ENCODE results near the gene ACLY.

Gene ACLY

DNA sequence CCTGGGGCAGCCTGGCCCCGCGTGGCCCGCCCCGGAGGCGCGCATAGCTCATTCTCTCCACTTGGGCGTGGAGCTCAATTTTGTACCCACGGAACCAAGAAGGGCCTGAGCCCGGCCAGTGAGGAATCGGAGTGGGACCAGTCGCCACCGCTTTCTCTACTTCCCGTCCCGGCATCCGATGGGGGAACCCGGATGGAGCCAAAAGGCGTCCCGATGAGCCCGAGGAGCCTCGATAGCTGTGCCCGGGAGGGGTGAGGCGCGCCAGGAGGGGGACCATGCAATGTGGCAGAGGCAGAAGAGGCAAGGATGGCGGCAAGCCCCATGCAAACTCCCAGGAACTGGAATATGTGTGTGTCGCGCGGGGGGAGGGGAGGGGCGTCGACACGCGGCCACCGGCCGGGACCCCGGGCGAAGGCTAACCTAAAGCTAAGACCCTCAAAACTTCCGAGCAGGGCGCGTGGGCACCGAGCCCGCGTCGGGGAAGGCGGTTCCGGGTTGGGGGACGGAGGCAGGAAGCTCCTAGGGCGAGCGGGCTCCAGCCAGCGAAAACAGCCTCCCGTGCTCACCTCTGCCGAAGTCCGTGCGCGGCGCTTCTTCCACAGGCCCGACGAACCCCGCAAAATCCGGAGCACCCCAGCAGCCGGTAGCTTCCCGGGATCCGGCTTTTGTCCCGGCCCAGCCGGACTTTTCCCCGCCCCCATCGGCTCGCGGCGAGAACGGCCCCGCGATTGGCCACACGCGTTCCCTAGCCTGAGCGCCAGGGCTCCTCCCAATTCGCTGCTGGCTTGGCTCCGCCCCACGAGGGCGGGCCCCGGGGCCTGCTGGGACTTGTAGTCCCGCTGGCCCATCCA, at the start of gene ACLY:
Gene ACLY, minus strand, starts transcription at position 638 of the 851 bp plus-strand sequence. CDS start 5,078 bp downstream, outside the sequence.
- peak; percentile 92 for DNase-seq

DNA sequence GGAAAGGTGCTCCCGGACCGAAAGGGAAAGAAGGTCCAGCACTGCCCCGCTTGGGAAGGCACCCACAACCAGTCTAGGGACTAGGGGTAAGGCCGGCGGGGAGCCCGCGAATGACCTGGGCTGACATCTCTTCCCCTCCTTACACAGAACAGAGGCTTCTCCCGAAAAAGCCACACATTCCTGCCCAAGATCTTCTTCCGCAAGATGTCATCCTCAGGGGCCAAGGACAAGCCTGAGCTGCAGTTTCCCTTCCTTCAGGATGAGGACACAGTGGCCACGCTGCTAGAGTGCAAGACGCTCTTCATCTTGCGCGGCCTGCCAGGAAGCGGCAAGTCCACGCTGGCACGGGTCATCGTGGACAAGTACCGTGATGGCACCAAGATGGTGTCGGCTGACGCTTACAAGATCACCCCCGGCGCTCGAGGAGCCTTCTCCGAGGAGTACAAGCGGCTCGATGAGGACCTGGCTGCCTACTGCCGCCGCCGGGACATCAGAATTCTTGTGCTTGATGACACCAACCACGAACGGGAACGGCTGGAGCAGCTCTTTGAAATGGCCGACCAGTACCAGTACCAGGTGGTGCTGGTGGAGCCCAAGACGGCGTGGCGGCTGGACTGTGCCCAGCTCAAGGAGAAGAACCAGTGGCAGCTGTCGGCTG, 49.3 kb upstream of the ACLY start:
- no peak for DNase-seq

DNA sequence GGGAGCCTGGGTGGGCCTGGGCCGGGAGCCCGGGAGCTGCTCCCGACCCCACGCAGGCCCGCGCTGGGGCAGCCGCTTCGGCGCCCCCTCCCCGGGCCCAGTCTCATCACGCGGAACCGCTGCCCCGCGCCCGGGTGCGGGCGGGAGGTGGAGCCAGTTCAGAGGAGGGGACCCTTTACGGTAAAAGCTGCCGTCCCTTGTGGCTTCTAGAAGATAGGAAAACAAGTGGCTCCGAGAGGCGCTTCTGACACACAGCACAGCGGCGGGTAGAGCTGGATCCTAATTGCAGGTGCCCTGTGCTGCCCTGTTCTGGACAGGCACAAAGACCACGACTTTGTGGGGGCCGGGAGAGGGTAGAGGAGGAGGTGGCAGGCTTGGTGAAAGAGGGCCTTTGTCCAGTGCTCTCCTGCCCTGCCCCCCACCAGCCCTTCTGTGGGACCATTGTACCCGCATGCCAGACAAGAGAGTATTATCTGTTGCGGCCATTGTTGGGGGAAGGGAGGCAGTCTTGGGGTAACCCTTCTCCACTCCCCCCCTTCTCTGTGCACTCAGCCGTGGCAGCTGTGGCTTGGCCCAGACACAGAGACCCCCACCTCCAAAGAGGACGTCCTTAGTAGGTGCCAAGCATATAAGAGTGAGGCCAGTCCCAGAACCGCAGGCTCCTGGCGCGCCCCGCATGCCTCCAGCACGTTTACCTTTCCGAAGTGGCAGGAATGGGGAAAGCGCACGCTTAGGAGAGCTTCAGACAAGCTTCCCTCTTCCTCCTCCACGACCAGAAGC, 48.6 kb upstream of the ACLY start:
- DNase-seq, result no peak

DNA sequence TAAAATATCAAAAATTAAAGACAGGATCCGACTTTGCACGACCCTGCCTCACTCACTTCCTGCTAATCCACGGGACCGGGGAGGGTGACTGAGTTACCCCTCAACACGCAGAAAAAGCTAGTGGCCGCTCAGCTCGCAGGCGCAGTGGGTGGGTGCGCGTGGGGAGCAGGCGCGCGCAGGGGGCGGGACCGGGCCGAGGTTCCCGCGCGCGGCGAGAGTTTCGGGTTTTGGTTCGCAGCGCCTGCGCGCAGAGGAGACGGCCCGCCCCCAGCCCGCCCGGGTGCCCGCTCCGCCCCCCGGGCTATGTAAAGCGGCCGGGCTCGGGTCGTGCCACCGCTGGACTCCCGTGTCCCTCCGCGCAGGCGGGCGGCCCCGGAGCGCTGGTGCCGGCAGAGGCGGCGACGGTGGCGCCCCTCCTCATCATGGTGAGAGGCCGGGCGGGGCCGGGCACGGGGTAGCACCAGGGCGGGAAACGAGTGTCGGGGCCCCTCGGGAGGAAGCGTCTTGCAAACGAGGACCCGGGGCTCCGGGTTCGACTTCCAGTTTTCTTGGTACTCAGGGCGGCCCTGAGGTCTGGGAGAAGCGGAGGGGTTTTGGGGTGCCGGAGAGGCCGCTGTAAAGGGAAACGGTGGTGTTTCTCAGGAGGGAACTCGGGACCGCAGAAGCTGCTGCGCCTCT, 47.9 kb upstream of the ACLY start, which contains the start of gene CNP:
Gene CNP, plus strand, starts transcription at position 333 of the 678 bp plus-strand sequence. Its CDS starts 90 bp downstream, at position 423.
- DNase-seq, result peak; percentile 49

DNA sequence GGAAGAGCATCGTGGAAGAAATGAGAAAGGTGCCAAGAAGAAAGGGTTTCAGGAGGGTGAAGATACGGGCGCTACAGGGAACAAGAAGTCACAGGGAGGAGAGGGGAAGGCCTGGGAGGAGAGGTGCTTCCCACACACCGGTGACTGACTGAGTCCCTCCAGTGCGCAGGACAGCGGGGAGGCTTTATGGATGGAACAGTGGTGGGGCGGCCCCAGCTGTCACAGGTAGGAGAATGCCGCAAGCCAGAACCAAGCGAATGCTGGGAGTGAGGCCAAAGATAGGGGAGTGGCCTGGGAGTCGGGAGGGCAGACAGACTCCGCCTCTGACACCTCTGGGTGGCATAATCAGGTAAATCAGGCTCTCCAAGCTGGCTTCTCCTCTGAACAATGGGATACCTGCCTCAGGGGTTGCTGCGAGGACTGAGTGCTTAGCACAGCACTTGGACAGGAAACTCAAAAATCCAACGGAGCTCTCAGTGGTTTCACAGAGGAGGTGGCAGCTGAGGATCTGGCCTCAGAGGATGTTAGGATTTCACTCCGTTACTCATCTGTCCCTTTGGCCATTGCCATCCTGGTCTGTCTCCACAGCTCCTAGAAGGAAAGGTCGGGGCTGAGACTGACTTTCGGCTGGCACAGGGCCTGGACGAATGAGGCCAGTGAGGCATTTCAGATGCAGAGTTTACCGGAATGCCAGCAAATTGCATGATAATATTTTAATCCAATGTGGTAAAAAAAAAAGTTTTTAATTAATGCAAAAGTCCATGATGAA, 47.1 kb upstream of the ACLY start:
- no peak for DNase-seq

DNA sequence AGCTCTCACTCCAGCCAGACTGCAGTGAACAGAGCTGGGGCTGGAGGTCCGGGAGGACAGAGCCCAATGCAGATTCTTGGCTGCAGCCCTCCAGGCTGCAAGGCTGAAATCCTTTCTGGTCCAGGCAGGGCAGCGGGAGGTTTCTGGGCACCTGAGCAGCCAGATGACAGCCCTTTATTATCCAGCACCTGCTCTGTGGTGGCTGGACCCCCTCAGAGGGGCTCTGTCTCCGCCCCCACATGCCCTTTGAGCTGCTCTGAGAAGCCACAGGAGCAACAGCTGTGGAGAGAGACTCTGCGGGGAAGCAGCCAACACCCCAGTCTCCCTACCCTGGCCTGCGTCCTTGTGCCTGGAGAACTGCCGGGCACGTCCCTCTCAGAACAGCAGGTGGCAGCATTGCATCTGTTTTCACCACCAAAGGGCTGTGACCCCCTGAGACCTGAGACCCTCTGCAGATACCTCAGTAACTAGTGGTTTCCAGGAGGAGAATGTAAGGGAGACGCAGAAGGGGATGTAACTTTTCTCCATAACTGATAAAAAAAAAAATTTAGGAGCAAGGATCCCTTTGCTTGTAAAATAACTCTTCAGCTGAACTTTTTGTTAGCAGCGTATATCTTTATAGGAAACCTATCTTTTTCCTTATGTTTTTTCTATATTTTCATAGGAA, 44.1 kb upstream of the ACLY start:
- peak; percentile 38 for DNase-seq

DNA sequence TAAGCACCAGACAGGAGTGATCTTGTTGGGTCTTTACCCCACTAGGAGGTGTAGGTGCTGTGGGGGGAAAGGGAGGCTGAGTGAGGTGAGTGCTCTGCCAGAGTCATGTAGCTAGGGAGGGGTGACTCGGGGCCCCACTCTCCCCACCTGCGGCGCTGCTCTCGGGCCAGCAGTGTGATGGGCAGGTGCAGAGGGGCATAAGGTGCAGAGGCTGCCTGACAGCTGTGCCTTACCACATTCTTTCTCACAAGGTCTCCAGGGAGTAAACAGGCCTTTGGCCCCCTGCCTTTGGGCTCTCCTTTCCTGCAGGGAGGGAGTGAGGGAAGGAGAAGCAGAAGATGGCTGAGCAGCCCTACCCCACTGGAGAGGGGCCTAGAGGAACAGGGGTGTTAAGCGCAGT, 43.4 kb upstream of the ACLY start:
- no peak for DNase-seq

DNA sequence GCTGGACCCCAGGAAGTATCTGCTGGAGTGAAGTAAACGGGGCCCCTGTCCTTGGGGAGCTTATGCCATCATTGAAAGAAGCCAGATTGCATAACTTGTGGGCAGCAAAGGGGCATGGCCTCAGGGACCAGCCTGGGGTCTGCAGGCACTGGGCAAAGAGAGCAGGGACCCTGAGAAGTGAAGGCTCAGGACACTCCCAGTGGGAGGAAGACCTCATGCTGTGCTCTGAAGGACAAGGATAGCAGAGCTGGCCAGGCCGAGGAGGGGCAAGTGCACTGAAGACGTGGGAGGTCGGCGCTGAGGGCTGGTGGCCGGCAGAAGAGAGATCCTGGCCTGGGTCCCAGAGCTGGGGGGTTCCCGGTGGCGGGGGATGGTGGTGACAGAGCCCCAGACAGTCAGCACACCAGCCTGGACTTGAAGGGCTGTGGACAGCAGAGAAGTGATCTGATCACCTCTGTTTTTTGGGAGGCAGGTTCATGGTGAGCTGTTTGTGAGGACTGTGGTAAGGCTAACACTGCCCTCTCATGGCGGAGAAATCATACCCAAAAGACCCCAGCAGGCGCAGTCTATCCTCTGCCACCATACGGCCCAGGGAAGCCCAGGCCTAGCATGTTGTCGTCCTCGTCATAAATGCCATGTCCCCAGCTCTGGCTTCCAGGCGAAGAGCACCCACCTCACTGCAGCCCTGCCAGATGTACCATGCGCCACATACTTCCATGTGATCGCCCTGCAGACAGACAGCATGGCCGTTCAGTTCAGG, 40.8 kb upstream of the ACLY start:
- peak; percentile 23 for DNase-seq

DNA sequence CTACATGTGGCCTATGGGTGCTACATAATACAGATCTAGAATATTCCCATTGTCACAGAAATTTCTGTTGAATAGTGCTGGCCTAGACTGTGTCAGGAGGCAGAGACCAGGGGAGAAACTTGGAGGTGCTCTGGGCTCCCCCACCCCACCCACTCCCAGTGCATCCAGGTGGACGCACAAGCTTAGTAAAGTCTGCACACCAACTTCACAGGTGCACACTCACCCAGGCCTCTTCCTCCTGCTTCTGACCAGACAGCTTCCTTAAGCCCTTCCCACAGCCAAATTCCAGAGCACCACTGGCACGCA, 40.2 kb upstream of the ACLY start:
- DNase-seq, result no peak

DNA sequence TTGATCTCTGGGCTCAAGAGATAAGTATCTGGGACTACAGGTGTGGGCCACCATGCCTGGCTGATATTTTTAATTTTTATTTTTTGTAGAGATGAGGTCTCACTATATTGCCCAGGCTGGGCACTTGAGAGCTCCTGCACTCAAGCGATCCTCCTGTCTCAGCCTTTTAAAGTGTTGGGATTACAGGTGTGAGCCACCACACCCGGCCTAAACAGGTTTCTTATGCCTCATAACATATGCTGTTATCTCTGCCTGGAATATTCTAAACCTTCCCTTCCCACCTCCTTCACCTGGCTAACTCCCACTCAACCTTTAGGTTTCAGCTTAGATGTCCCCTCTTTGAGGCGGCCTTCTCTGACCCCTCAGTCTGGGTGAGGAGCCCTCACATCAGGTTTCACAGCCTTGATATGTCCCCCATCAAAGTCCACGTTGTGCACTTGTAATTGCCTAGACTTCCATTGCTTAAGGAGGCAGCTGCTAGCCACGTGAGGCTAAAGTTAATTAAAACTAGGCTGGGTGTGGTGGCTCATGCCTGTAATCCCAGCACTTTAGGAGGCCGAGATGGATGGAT, 39.2 kb upstream of the ACLY start:
- DNase-seq, result no peak

DNA sequence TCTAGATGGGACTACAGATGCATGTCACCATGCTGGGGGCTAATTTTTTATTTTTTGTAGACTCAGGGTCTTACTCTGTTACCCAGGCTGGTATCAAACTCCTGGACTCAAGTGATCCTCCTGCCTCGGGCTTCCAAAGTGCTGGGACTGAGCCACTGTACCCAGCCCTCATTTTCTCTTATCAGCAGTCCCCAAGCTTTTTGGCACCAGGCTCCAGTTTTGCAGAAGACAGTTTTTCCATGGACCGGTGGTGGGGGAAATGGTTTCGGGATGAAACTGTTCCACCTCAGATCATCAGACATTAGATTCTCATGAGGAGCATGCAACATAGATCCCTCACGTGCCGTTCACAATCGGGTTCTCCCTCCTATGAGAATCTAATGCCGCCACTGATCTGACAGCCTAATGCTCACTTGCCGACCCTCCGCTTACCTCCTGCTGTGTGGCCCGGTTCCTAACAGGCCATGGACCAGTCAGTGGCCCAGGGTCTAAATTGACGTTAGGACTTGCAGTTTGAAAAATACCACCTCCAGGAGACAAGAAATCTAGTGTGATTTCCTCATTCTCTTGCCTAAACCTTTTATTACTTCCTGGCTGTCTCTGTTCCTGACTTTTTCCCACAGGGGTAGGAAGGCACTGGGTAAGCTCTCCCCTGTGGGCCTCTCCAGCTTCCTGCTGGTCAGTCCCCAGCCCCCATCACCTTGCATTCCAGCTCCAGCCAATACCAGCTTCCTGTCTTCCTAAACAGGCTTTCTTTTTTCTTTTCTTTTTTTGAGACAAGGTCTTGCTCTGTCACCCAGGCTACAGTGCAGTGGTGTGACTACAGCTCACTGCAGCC, 38.5 kb upstream of the ACLY start:
- DNase-seq, result no peak

DNA sequence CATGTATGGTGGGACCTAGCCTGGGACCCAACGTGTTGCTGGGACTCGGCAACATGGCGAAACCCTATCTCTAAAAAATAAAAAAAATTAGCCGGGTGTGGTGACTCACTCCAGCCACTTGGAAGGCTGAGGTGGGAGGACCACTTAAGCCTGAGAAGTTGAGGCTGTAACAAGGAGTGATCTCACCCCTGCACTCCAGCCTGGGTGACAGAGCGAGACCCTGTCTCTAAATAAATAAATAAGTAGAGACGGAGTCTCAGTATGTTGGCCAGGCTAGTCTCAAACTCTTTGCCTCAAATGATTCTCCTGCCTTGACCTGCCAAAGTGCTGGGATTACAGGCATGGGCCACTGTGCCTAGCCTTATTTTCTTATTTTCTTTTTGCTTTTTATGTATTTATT, 37.8 kb upstream of the ACLY start:
- no peak for DNase-seq

DNA sequence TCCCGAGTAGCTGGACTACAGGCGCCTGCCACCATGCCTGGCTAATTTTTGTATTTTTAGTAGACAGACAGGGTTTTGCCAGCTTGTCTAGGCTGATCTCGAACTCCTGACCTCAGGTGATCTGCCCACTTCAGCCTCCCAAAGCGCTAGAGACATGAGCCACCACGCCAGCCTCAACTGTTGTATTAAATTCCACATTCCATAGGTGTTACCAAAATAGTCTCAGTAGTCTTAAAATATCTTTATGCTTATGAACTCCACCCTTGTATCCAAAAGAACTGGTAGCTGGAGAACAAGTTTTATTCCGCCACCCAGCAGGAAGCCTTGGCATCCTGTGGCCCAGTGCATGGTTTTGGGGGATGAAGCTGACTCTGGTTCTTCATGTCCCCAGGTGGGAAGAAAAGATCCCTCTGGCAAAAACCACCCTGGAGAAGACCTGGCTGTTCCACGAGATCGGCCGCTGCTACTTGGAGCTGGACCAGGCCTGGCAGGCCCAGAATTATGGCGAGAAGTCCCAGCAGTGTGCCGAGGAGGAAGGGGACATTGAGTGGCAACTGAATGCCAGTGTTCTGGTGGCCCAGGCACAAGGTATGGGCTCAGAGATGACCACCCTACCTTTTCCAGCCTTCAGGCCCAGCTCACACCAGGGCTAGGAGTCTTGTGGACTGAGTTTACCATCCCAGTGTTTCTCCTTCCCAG, 30.2 kb upstream of the ACLY start:
- no peak for DNase-seq

DNA sequence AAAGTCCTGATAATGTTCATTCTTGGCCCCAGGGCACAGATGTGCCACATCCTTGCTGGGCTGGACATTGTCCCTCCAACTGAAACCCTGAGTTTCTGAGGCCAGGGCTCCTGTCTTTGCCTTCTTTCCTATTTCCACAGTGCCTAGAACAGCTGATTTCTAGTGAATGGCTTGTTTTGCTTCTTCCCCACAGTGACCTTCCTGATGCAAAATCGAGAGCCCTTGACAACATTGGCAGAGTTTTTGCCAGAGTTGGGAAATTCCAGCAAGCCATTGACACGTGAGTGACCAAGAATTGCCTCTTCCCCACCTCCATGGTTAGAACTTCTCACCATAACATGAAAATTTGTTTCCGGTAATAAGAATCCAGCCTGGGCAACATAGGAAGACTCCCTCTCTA, 26.2 kb upstream of the ACLY start:
- no peak for DNase-seq

DNA sequence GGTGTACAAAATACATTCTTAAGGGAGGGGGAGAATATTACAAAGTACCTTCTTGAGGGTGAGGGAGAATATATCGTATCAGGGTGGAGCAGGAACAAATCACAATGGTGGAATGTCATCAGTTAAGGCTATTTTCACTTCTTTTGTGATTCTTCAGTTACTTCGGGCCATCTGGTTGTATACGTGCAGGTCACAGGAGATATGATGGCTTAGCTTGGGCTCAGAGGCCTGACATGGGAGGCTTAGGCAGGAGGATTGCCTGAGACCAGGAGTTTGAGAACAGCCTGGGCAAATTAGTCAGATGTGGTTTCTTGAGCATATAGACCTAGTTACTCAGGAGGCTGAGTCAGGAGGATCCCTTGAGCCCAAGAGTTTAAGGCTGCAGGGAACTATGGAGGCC, 24.7 kb upstream of the ACLY start:
- DNase-seq, result no peak

DNA sequence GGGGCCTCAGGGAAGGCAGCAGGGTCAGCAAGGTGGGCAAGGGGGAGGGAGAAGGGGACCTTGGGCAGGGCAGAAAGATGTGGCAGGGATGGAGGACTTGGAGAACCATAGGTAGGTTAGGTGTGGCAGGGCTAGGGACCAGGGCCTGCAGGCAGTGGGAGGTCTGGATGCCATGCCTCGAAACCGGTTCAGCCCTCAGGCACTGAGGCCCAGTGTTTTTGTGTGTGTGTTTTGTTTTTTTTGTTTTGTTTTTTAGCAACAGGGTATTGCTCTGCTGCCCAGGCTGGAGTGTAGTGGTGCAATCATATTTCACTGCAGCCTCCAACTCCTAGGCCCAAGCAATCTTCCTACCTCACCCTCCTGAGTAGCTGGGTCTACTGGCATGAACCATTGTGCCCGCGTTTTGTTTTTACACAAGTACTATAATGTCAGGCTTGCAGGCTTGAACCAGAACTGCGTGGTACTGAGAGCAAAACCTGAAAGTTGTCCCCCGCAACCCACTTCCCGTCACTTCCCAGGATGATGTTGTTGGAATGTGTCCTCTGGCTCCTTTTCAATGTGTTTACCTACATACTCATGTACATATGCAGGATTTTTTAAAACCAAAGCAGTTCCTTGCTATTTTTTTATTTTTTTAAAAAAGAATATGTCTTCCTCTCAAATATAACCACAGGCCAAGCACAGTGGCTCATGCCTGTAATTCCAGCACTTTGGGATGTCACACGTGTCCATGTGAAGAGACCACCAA, 24.0 kb upstream of the ACLY start:
- DNase-seq, result no peak

DNA sequence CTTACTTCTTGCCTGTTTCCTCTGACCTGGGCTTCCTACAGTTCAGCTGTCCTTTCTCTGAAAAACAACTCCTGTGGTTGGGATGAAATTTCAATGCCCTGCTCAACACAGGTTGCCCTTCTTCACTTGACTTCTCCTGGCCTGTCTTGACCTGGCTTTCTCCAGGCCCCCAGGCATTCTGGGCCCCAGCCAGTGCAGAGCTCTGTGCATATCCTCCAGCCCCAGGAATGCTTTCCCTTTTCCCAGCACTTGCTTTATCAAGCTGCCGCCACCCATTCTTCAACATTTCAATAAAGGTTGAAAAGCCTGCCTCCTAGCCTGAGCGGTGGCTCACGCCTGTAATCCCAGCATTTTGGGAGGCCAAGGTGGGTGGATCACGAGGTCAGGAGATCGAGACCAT, 22.4 kb upstream of the ACLY start:
- DNase-seq, result no peak

DNA sequence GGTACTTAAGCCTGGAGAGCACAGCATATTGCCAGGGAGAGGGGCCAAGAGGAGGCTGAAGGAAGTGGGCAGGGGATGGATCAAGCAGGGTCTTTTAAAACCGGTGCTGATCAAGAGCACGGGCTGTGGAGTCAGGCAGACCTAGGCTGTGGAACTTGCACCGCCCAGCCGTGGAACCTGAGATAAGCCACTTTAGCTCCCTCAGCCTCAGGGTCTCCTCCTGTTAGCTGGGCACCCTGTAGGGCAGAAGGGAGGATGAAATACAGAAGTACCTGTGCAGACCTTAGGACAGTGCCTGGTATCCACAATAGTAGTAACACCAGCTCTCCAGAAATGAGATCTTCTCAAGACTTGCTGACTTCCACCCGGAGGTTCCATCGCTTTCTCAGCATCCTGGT, 20.9 kb upstream of the ACLY start:
- DNase-seq, result no peak
